CD4-positive, alpha-beta T cell (primary cell): ENCODE data around the gene GRK2. TPM values are rescaled to one million over a fixed set of nuclear protein-coding genes. Genes with fewer than 3 reads are reported as not detected.

ENCODE experiments used
- ATAC-seq: fragments of 200-7000 bp; cut with Tn5 transposase; one replicate; pipeline ENCODE4 v1.10.0; 2022; ENCODE audit warnings: mild to moderate bottlenecking; ENCODE audit not compliant: poor library complexity
- CTCF ChIA-PET: fragments of 350-600 bp; sonication (Branson Sonifier 250); formaldehyde crosslinking; loops from one replicate; lab custom pipeline; 2021; ENCODE audit warnings: antibody characterized with exemption, inconsistent platforms; lab: Charles Lee
- POLR2A ChIA-PET: fragments of 350-600 bp; sonication (Branson Sonifier 250); formaldehyde crosslinking; loops from one replicate; lab custom pipeline; 2021; ENCODE audit warnings: antibody characterized with exemption, inconsistent platforms; lab: Charles Lee
- DNase-seq, 14 experiments: peaks; one replicate each; pipeline ENCODE4 v3.0.0-alpha.2; 2013 to 2020; ENCODE audit warnings: mixed read lengths in 2 of 14
- H3K27ac ChIP-seq, 2 donors: one replicate each; pipeline versions ENCODE4 v1.5.1 to v1.7.0; 2013; ENCODE audit warnings: low read length in 2 of 2, low read depth in 1 of 2, mild to moderate bottlenecking in 1 of 2
- H3K27me3 ChIP-seq, 2 experiments: 1 replicate in 1 of 2; 2 replicates in 1 of 2; pipeline versions ENCODE4 v1.6.1 to v1.7.0; 2013; ENCODE audit warnings: low read length in 2 of 2, control low read depth in 1 of 2, mild to moderate bottlenecking in 1 of 2, moderate library complexity in 1 of 2; ENCODE audit not compliant: insufficient read depth in 2 of 2, control insufficient read depth in 1 of 2
- H3K36me3 ChIP-seq: one replicate; pipeline ENCODE4 v1.6.1; 2013; ENCODE audit warnings: low read length, control low read depth; ENCODE audit not compliant: insufficient read depth
- H3K4me1 ChIP-seq: one replicate; pipeline ENCODE4 v1.6.1; 2013; ENCODE audit warnings: low read length, control low read depth; ENCODE audit not compliant: insufficient read depth
- H3K4me3 ChIP-seq: one replicate; pipeline ENCODE4 v1.5.1; 2013; ENCODE audit warnings: mild to moderate bottlenecking, low read length, moderate library complexity
- H3K9me3 ChIP-seq, 2 experiments: 1 replicate in 1 of 2; 2 replicates in 1 of 2; pipeline versions ENCODE4 v1.6.1 to v1.7.0; 2013; ENCODE audit warnings: low read length in 2 of 2, mild to moderate bottlenecking in 2 of 2, control low read depth in 1 of 2, moderate library complexity in 1 of 2; ENCODE audit not compliant: control insufficient read depth in 1 of 2, insufficient read depth in 1 of 2
- H3K27ac Mint-ChIP-seq: one replicate; pipeline ENCODE4 v1.8.0; 2020; ENCODE audit warnings: mixed read lengths
- H3K27me3 Mint-ChIP-seq: one replicate; pipeline ENCODE4 v1.8.0; 2021; ENCODE audit warnings: mixed read lengths
- H3K36me3 Mint-ChIP-seq: one replicate; pipeline ENCODE4 v1.8.0; 2021; ENCODE audit warnings: low read depth, mixed read lengths
- H3K4me1 Mint-ChIP-seq: one replicate; pipeline ENCODE4 v1.8.0; 2021; ENCODE audit warnings: low read depth, mixed read lengths
- H3K4me3 Mint-ChIP-seq: one replicate; pipeline ENCODE4 v1.8.0; 2020; ENCODE audit warnings: mild to moderate bottlenecking, mixed read lengths
- H3K9me3 Mint-ChIP-seq: one replicate; pipeline ENCODE4 v1.8.0; 2020; ENCODE audit warnings: mixed read lengths
- CTCF ChIP-seq: fragments of 200-600 bp; IDR thresholded peaks from one replicate; pipeline ENCODE4 v1.8.0; 2022; ENCODE audit warnings: antibody characterized with exemption, mild to moderate bottlenecking
- intact Hi-C, 2 experiments: fragments of 100-400 bp; cut with DNase I in 1 of 2; cut with micrococcal nuclease in 1 of 2; formaldehyde crosslinking; loops; one replicate each; pipeline versions ENCODE4 v1.15.1 to v1.9.0; 2023 to 2025; cut with DNase I, micrococcal nuclease
- total RNA-seq, 174 experiments: library from RNA in 2 of 174; stranded (reverse) in 2 of 174; gene quantifications; one replicate each; pipeline ENCODE4 v1.2.3 and lab custom pipeline; 2021 to 2026

Gene GRK2
- total RNA-seq, 2 experiments from 2014 or later: 309 to 325 TPM

DNA sequence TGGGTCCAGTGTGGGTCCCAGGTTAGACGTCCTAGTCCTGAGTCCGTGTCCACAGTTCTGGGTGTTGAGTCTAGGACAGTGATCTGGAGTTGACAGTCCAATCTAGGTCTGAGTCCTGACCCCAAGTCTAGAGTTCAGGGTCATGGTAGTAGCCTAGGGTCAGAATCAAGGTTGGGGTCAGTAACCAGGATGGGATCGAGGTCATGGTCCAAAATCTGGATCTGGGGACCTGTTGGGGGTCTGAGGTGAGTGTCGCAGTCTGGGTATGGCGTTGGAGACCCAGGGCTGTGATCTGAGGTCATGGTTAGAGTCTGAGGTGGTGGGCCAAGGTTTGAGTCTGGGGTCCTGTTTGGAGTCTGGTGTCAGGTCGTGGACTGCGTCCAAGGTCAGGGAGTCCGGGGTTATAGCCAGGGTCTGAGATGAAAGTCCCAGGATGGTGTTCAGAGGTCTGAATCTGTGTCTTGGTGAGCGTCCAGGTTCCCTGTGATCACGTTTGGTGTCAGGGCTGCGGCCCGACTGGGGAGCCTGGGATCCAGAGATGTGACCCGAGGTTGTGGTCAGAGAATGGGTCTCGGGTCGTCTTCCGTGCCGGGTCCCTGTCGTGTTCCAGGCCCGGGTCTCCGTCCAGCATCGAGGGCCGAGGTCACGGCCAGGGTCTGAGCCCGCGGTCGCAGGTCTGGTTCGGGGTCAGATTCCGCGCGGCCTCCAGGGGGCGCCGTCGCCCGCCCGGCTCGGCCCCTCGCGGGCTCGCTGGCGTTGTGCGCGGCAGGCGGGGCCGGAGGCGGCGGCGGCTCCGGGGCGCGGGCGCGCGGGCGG is 432 bp upstream of the GRK2 start:
- H3K4me1 Mint-ChIP-seq: peaks cover 75% of the 10 kb centered on the region
- Histone ChIP-seq H3K9me3 (no peaks in the 10 kb centered on the region), H3K4me3 (peak overlapping the region; percentile 27), H3K27me3 (no peaks in the 10 kb centered on the region), H3K36me3 (peaks cover 21% of the 10 kb centered on the region), H3K4me1 (peaks cover 71% of the 10 kb centered on the region), H3K27ac (peak overlapping the region; percentile 15 to 33)
- intact Hi-C loops: loop anchor here (1.0 kb wide), 1 partner anchor 51 kb away; no protein-coding TSS in a partner anchor
- ChIA-PET POLR2A (interaction anchor here (0.7 to 8.8 kb wide), 11 partner anchors 12 to 117 kb away, joined by 3 to 188 read pairs (median 14); partner anchors contain the start of genes ANKRD13D, POLD4 and SSH3), CTCF (interaction anchor here (0.9 to 6.7 kb wide), 7 partner anchors 22 to 117 kb away, joined by 3 to 64 read pairs (median 7); partner anchors contain the start of gene ANKRD13D)
- no peaks in the 10 kb centered on the region for H3K9me3 Mint-ChIP-seq
- ATAC-seq (peak; percentile 47), DNase-seq (peak; percentile 58 to 92 (median 76))
- H3K27ac Mint-ChIP-seq: peak overlapping the region; percentile 88
- peak; percentile 59 for TF ChIP-seq CTCF
- no peaks in the 10 kb centered on the region for H3K27me3 Mint-ChIP-seq
- H3K4me3 Mint-ChIP-seq: peak overlapping the region; percentile 85
- peaks cover 41% of the 10 kb centered on the region for H3K36me3 Mint-ChIP-seq

DNA sequence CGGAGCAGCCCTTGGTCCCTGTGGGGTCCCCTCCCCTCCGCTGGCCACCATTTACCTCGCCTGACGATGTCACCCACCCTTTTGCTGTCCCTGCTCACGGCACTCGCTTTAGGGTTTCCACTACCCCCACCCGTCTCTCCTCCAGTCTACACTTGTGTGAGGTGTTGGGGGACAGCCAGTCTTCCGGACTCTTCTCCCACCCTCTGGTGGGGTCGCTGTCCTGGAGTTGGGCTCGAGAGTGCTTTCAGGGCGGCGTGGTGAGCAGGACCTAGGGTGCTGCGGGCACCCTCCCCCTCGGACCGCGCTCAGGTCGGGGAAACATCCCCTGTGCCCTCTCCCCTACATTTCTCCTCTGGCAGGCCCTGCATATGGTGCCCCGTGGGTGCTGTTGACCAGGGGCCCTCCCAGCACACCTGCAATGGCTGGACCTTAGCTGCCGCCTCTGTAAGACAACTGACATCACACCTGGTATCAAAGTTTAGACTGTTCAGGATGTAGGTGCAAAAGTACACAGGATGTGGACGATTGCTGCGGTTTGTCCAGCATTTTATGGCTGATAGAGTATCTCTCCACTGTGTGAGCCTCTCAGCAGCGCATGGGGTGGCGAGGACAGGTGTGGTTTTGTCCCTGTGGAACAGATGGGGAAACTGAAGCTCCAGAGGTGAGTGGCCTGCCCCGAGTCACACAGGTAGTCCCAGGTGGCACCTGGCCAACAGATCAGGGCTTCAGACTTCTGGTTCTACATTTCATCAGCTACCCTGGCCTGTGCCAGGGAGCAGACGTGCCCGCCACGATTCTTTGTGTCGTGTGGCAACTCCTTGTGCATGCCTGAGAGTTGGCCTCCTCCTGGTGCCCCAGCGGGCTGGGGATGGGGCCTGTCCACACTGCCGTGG is 1.2 kb downstream of the GRK2 start:
- Mint-ChIP-seq H3K36me3 (peaks cover 56% of the 10 kb centered on the region), H3K4me3 (peak overlapping the region; percentile 98), H3K27me3 (no peaks in the 10 kb centered on the region), H3K27ac (peak overlapping the region; percentile 90), H3K9me3 (no peaks in the 10 kb centered on the region), H3K4me1 (peaks cover 77% of the 10 kb centered on the region)
- ChIA-PET POLR2A (interaction anchor here (0.7 to 8.8 kb wide), 16 partner anchors 9 to 134 kb away, joined by 3 to 188 read pairs (median 6); partner anchors contain the start of genes ANKRD13D, POLD4, PPP1CA and SSH3), CTCF (interaction anchor here (1.0 to 6.7 kb wide), 10 partner anchors 10 to 134 kb away, joined by 3 to 64 read pairs (median 4); partner anchors contain the start of genes ANKRD13D and PPP1CA)
- H3K27me3 ChIP-seq: no peaks in the 10 kb centered on the region
- ATAC-seq (no peak), DNase-seq (peak in 7 of 14 experiments; percentile 25 to 78 (median 52))
- peaks cover 30% of the 10 kb centered on the region for H3K36me3 ChIP-seq
- H3K4me3 ChIP-seq: peak overlapping the region; percentile 96
- peaks cover 72% of the 10 kb centered on the region for H3K4me1 ChIP-seq
- H3K27ac ChIP-seq: peak overlapping the region; percentile 69 to 90
- TF ChIP-seq CTCF: no peak
- H3K9me3 ChIP-seq: no peaks in the 10 kb centered on the region
- intact Hi-C loops: loop anchor here (1.0 kb wide), 2 partner anchors 10 to 21 kb away; no protein-coding TSS in a partner anchor
